Stomach (tissue), 4 donors: Measurements from ENCODE around the gene CDH2.

Experiments used
- EP300 ChIP-seq: sonication (generic); formaldehyde crosslinking; IDR thresholded peaks from one replicate; pipeline ENCODE4 v1.6.1; 2017; ENCODE audit warnings: antibody characterized with exemption
- POLR2A ChIP-seq, 4 donors: fragments of 450-650 bp; IDR thresholded peaks; one replicate each; pipeline ENCODE4 v1.6.1; 2016; ENCODE audit warnings: antibody characterized with exemption in 4 of 4, control low read depth in 2 of 4, mild to moderate bottlenecking in 1 of 4, moderate library complexity in 1 of 4
- POLR2AphosphoS5 ChIP-seq, 3 donors: sonication (generic); formaldehyde crosslinking; IDR thresholded peaks; one replicate each; pipeline ENCODE4 v1.6.1; 2016; ENCODE audit warnings: antibody characterized with exemption in 3 of 3
- TF ChIP-seq, protein P1 (sequence below), 7 experiments: fragments of 450-650 bp in 4 of 7; fragments of 200-600 bp in 3 of 7; sonication (generic) in 3 of 7; IDR thresholded peaks; one replicate each; pipeline ENCODE4 v1.5.1; 2016 to 2019; ENCODE audit warnings: antibody characterized with exemption in 7 of 7, control low read depth in 2 of 7, mild to moderate bottlenecking in 1 of 7

DNA sequence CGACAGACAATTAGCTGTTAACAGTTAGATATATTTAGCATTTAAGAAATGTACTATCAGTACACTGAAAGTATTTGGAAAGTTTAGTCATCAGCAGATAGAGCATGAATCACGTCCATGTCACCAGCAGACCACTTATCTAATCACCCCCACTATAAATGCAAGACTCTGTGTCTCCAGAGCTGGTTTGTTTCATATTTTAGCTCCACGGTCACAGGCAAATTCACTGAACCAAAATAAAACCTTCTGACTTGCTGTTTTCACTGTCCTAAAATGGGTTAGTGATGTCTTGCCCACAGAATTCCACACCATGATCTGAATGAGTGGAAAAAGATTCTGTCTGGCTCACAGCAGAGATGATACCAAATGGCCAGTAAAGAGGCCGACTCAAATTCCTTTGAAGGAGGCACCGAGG lies 64.9 kb downstream of the CDH2 start:
- TF ChIP-seq, protein P1, sequence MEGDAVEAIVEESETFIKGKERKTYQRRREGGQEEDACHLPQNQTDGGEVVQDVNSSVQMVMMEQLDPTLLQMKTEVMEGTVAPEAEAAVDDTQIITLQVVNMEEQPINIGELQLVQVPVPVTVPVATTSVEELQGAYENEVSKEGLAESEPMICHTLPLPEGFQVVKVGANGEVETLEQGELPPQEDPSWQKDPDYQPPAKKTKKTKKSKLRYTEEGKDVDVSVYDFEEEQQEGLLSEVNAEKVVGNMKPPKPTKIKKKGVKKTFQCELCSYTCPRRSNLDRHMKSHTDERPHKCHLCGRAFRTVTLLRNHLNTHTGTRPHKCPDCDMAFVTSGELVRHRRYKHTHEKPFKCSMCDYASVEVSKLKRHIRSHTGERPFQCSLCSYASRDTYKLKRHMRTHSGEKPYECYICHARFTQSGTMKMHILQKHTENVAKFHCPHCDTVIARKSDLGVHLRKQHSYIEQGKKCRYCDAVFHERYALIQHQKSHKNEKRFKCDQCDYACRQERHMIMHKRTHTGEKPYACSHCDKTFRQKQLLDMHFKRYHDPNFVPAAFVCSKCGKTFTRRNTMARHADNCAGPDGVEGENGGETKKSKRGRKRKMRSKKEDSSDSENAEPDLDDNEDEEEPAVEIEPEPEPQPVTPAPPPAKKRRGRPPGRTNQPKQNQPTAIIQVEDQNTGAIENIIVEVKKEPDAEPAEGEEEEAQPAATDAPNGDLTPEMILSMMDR (IDR thresholded peaks at IDR 0.05): no peak
- no peak for TF ChIP-seq POLR2A (IDR thresholded peaks at IDR 0.05)
- TF ChIP-seq EP300: no peak
- no peak for TF ChIP-seq POLR2AphosphoS5 (IDR thresholded peaks at IDR 0.05)
